ENCODE results near the gene UBA5.
"Not testable (repeated sequence)": the region's sequence is repeated elsewhere in the genome, so short reads cannot be mapped to it uniquely, and the experiment has no call there.

Gene UBA5

DNA sequence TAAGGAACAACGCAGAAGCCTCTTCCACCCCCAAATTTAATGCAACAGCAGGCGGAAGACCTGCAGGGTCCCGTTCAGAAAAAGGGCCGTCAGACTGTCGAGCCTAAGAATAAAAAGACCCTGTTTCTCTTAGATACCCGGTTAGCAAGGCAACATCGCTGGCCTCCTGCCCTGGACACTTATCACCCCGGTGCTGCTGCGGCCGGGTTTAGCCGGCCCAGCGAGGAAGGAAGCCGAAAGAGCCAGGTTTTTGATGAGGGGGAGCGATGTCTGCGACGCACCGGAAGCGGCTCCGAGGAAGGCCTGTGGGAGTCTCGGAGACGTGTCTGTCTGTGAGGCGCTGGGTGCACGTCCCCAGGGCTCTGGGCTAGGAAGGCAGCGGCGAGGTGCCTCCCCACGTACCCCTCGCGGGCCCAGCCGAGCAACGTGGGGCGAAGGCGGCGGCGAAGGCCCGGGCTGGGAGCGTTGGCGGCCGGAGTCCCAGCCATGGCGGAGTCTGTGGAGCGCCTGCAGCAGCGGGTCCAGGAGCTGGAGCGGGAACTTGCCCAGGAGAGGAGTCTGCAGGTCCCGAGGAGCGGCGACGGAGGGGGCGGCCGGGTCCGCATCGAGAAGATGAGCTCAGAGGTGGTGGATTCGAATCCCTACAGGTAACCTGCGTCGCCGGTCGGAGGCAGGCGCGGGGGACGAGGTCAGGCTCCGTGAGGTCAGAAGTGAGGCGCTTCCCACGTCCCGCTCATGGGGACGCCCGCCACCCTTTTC, at the start of gene UBA5:
Gene UBA5, plus strand, starts transcription at position 278 of the 759 bp plus-strand sequence. Its CDS starts 209 bp downstream, at position 487.
- peak; percentile 60 for DNase-seq (ENCODE audit: low read depth)

- not testable (repeated sequence) for DNase-seq (ENCODE audit: low read depth)
These were observed 44.8 kb upstream of the UBA5 start for GRCh38 chr3:132615301-132615700.

- no peak for DNase-seq (ENCODE audit: low read depth)
These were observed 44.2 kb upstream of the UBA5 start for GRCh38 chr3:132615881-132616280.

DNA sequence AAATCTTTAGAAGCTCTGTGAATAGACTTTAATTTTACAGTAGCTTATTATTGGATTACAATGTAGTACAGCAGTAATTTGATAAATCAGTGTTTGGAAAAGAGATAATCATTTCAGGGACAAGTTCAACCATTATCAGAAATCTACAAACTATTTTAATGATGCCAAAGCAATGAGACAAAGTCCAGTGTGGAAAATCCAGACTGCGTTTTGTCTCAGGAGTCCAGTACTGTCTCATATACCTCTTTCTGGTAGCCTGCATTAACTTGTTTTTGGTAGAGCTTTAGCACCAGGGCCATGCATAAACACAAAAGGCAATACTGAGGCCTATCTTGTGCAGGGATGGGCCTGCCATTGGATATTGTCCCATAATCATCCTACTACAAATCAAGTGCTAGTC, 43.3 kb upstream of the UBA5 start:
- no peak for DNase-seq (ENCODE audit: low read depth)

DNA sequence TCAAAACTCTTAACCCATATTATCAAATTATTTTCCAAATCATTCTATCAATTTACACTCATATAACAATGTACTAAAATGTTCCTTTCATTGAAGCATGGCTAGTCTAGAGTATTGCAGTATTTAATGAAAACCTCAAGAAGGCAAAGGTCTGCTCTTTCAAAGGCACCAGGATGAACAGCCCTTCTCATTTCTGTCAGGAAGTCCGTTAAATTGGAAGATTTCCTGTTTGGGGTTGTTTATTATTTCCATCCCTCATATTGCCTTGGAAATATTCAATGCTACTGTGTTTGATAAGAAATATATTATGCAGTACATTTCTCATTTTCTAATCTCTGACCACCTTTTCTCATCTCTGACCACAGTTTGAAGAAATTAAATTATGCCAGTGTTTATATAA, 38.0 kb upstream of the UBA5 start:
- no peak for DNase-seq (ENCODE audit: low read depth)

DNA sequence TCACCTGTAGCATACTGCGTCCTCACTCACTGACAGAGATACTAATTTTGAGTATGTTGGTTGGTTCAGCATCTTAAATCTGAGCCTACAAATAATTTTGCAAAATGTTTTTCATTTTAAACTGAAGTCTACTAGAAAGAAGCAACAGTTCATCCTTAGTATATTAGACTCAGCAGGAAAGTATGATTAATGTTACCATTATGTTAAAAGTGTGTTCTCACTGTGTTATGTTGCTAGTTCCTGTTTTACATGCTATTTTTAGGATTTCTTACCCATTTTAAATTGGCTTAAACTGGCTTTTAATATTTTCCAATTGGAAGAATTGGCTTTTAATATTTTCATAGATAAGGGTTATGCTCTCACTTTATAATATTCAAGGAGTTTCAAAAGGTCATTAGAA, 37.4 kb upstream of the UBA5 start:
- no peak for DNase-seq (ENCODE audit: low read depth)

- DNase-seq (ENCODE audit: low read depth) = no peak
These were observed 36.5 kb upstream of the UBA5 start for GRCh38 chr3:132623646-132624045.

DNA sequence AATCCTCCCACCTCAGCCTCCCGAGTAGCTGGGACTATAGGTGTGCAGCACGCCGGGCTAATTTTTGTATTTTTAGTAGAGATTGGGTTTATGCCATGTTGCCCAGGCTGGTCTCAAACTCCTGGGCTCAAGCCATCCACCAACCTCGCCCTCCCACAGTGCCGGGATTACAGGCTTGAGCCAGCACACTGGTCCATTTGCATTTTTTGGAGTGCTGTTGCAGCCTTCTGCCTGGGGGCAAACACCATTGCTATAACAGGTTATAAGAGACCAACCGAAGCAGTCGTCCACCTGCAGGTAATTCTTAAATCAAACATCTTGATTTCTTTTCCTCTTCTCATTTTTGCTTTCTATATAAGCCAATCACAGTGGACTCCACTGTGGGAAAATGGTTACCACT, 35.3 kb upstream of the UBA5 start:
- DNase-seq (ENCODE audit: low read depth) = no peak

- DNase-seq (ENCODE audit: low read depth) = no peak
These were observed 34.5 kb upstream of the UBA5 start for GRCh38 chr3:132625613-132626012.

- DNase-seq (ENCODE audit: low read depth) = no peak
These were observed 33.2 kb upstream of the UBA5 start for GRCh38 chr3:132626955-132627354.

DNA sequence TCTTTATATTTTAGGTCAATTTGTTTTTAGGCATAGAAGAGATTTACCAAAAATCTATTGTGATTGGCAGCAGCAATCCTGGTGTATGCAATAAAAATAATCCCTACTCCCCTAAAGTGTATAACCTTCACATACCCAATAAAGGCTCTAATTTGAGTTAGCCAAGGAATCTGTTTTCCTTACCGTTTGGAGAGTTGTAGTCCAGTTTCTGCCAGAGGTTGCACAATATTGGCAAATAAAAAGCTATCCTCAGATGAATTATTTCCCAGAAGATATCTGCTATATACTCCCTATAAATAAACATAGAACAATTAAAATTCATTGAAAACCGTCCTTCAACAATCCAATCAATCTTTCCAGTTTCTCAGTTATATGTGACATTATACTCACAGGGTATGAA, 32.0 kb upstream of the UBA5 start:
- DNase-seq (ENCODE audit: low read depth) = no peak

GRCh38 chr3:132629928-132630327, 30.2 kb upstream of the UBA5 start:
- no peak for DNase-seq (ENCODE audit: low read depth)

- no peak for DNase-seq (ENCODE audit: low read depth)
These were observed 29.5 kb upstream of the UBA5 start for GRCh38 chr3:132630612-132631011.

DNA sequence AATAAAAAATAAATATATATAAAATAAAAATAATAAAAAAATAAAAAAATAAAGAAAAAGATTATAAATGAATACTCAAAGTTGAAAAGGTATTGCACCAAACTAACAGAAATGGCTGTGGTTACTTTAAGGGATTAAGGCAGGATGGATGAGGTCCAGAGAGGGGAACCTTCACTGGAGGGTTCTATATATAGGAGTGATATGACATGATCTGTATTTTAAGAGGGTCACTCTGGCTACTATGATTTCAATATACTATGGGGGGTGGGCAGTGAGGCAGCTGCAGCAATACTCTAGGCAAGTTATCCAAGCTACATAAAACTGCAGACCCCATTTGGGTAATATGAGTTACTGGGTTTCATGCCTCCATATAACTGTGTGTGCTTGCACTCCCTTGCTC, 25.1 kb upstream of the UBA5 start:
- no peak for DNase-seq (ENCODE audit: low read depth)

GRCh38 chr3:132637590-132637989, 22.5 kb upstream of the UBA5 start:
- no peak for DNase-seq (ENCODE audit: low read depth)

GRCh38 chr3:132638706-132639105, 21.4 kb upstream of the UBA5 start:
- no peak for DNase-seq (ENCODE audit: low read depth)

DNA sequence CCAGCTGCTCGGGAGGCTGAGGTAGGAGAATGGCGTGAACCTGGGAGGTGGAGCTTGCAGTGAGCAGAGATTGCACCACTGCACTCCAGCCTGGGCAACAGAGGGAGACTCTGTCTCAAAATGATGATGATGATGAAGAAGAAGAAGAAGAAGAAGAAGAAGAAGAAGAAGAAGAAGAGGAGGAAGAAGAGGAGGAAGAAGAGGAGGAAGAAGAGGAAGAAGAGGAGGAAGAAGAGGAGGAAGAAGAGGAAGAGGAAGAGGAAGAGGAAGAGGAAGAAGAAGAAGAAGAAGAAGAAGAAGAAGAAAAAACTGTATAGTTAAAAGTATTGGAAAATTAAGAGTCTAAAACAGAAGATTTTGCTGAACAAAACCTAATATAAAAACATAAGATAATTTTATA, 18.7 kb upstream of the UBA5 start:
- DNase-seq (ENCODE audit: low read depth) = not testable (repeated sequence)

- DNase-seq (ENCODE audit: low read depth) = no peak
These were observed 18.1 kb upstream of the UBA5 start for GRCh38 chr3:132641837-132642538.

- no peak for DNase-seq (ENCODE audit: low read depth)
These were observed 17.6 kb upstream of the UBA5 start for GRCh38 chr3:132642539-132642847.

GRCh38 chr3:132643366-132643765, 16.8 kb upstream of the UBA5 start:
- no peak for DNase-seq (ENCODE audit: low read depth)

DNA sequence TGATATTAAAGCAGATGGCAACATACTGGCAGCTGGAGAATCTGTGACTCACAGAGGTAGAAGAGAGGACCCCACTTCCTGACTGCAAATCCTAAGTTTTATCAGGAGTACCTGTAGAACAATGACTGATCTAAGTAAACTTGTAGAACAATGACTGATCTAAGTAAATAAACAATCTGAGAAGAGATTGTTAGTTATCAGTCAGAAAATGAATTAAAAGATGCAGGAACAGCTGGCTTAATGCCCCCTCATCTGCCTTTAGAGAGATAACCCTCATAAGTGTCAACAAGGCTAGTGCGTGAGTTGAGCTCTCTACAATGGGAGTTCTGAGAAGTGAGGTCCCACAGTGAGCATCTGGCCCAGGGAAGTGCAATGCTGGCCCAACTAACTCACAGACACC, 15.1 kb upstream of the UBA5 start:
- DNase-seq (ENCODE audit: low read depth) = no peak

DNA sequence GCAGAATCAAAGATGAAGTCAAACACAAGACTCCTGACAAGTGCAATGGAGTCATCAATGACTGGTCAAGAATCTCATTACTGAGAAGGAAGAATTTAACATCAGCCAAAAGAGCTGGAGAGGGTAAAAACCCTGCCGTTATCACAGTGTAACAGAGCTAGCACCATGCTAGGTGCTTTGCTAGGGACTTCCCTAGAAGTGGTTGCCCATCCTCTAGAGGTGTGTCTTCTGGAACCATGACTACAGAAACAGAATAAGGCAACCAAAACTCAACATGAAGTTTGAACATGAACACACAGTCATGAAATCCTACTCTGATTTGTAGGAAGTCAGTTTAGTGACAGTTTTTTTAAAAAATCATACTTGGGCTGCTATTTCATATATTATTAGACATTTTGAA, 10.0 kb upstream of the UBA5 start:
- DNase-seq (ENCODE audit: low read depth) = no peak

DNA sequence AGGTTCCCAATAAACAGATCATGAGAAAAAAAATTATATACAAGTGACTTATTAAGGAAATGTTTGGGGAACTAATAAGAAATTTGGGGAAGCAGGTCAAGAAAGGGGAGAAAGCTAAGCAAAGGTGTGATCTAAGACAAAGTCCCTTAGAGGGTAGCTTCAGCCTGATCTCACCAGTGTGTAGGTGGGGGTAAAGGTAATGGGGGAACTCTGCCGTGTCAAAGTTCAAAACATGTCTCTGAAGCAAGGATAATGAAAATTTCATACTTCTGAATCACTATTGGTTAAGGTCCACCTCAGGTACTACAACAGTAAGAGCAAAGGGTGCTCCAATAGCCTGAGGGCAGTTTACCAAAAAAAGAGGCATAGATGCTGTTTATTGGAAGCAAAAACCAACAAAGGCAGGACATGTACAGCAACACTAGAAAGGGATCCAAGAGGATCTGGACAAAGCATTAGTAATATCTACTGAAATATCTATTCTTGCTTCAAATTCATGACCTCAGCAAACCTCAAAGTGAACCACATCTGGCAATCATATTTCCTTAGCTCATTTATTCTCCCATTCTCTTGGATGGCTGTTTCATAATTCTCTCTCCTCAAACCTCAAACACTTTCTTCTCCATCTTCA, 7.4 kb upstream of the UBA5 start:
- no peak for DNase-seq (ENCODE audit: low read depth)

Data from stimulated activated CD8-positive, alpha-beta memory T cell treated with anti-CD3 and anti-CD28 coated beads, Interleukin-4, amount 100 ng/mL, for 24 hours (primary cell).